ENCODE data around the gene RBM42. TPM values are rescaled to one million over a fixed set of nuclear protein-coding genes. Genes with fewer than 3 reads are reported as not detected.
A peak's percentile ranks its signal among the peaks of the same experiment; 100 is the strongest.

The RBM42 gene
- total and polyA plus RNA-seq, 11 donors: 47.4 to 89.2 (median 58.8) TPM

GRCh38 chr19:35613574-35613973 is 15.3 kb upstream of the RBM42 start:
- no peak for DNase-seq
- H3K4me1 ChIP-seq: peaks cover 0 to 22% (median 10%) of the 10 kb centered on the region in 12 donors
- 73 to 91% (median 83%) methylated on average over 1 of the region's 1 CpG for WGBS, 4 donors
- no peak for TF ChIP-seq POLR2A (IDR thresholded peaks at IDR 0.05)
- no peak for TF ChIP-seq CTCF (IDR thresholded peaks at IDR 0.05)
- H3K27me3 ChIP-seq: no peaks in the 10 kb centered on the region
- no peak overlapping the region for H3K27ac ChIP-seq
- peaks cover 0 to 21% (median 0%) of the 10 kb centered on the region in 9 donors for H3K36me3 ChIP-seq
- peak overlapping the region in 1 of 12 donors; percentile 86 for H3K4me3 ChIP-seq
- intact Hi-C loops (cut with DNase I): loop anchor here in 3 of 10 donors (5.0 to 10.0 kb wide), 2 partner anchors 66 to 69 kb away; partner anchors contain the start of gene TMEM147 (in 3 of the 3)
- no peak for ATAC-seq
- peaks cover 0 to 3% (median 0%) of the 10 kb centered on the region in 12 donors for H3K9me3 ChIP-seq

GRCh38 chr19:35615036-35615435 is 13.8 kb upstream of the RBM42 start:
- H3K9me3 ChIP-seq: no peaks in the 10 kb centered on the region
- WGBS, 4 donors: 92 to 95% (median 93%) methylated on average over 15 to 17 of the region's 17 CpGs
- no peak overlapping the region for H3K27ac ChIP-seq
- DNase-seq (peak in 1 of 5 donors; percentile 60), ATAC-seq (no peak)
- peaks cover 0 to 16% (median 10%) of the 10 kb centered on the region in 12 donors for H3K4me1 ChIP-seq
- no peak for TF ChIP-seq CTCF (IDR thresholded peaks at IDR 0.05)
- TF ChIP-seq POLR2A (IDR thresholded peaks at IDR 0.05): no peak
- intact Hi-C loops (cut with DNase I): loop anchor here in 1 of 10 donors (10.0 kb wide), 1 partner anchor 70 kb away; the partner anchor contains the start of gene TMEM147
- H3K4me3 ChIP-seq: no peak overlapping the region
- H3K36me3 ChIP-seq: peaks cover 0 to 23% (median 0%) of the 10 kb centered on the region in 9 donors
- no peaks in the 10 kb centered on the region for H3K27me3 ChIP-seq

- Histone ChIP-seq H3K36me3 (peaks cover 0 to 31% (median 0%) of the 10 kb centered on the region in 9 donors), H3K4me3 (no peak overlapping the region), H3K9me3 (no peaks in the 10 kb centered on the region), H3K27ac (no peak overlapping the region), H3K27me3 (no peaks in the 10 kb centered on the region), H3K4me1 (no peaks in the 10 kb centered on the region)
- WGBS, 4 donors: 70 to 83% (median 82%) methylated on average over 5 to 7 of the region's 7 CpGs
- no peak for TF ChIP-seq POLR2A (IDR thresholded peaks at IDR 0.05)
- TF ChIP-seq CTCF (IDR thresholded peaks at IDR 0.05): no peak
- DNase-seq: peak in 1 of 5 donors; percentile 28
- ATAC-seq: no peak
- intact Hi-C loops (cut with DNase I): loop anchor here in 1 of 10 donors (10.0 kb wide), 1 partner anchor 74 kb away; the partner anchor contains the start of gene TMEM147
These were observed 10.0 kb upstream of the RBM42 start for GRCh38 chr19:35618857-35619256.

- Histone ChIP-seq H3K4me1 (no peaks in the 10 kb centered on the region), H3K27me3 (no peaks in the 10 kb centered on the region), H3K9me3 (no peaks in the 10 kb centered on the region), H3K36me3 (peaks cover 0 to 31% (median 0%) of the 10 kb centered on the region in 9 donors), H3K27ac (no peak overlapping the region), H3K4me3 (no peak overlapping the region)
- 81 to 98% (median 96%) methylated on average over 5 to 12 of the region's 12 CpGs for WGBS, 4 donors
- intact Hi-C loops (cut with DNase I): loop anchor here in 1 of 10 donors (10.0 kb wide), 1 partner anchor 75 kb away; the partner anchor contains the start of gene TMEM147
- DNase-seq (no peak), ATAC-seq (no peak)
- no peak for TF ChIP-seq CTCF (IDR thresholded peaks at IDR 0.05)
- no peak for TF ChIP-seq POLR2A (IDR thresholded peaks at IDR 0.05)
These were observed 9.4 kb upstream of the RBM42 start for GRCh38 chr19:35619290-35619923.
